K562 treated with DMSO at 1 percent for 24 hours (cell line): ENCODE data around the gene HELLS. TPM values are rescaled to one million over a fixed set of nuclear protein-coding genes. Genes with fewer than 3 reads are reported as not detected.

ENCODE experiments used
- total RNA-seq: library from RNA; unstranded; fragments of 300-600 nt; gene quantifications from 2 replicates; pipeline ENCODE4 v1.2.3, GENCODE V29; 2022; ENCODE audit warnings: low read depth; ENCODE audit not compliant: insufficient read depth

Gene HELLS
- 11.6 and 21.9 TPM in 2 replicates for total RNA-seq

GRCh38 chr10:94545391-94546048 is at the start of gene HELLS:
Gene HELLS (plus strand): TSS chr10:94545788. CDS start chr10:94545922, 134 bp downstream.

Other genes starting within 250 kb of the HELLS start
- gene NOC3L, start 182.8 kb upstream of the HELLS start, total RNA-seq = 5.7 and 7.7 TPM in 2 replicates
- 3.8 and 6.6 TPM in 2 replicates for gene TBC1D12, start 143.2 kb upstream of the HELLS start, total RNA-seq
- not detected in 2 replicates for gene CYP2C18, start 137.9 kb downstream of the HELLS start, total RNA-seq
- gene CYP2C19, start 216.9 kb downstream of the HELLS start, total RNA-seq = not detected in 2 replicates